HG02759 (cell line): ENCODE results near the gene METTL1.

Experiments
- ATAC-seq: cut with Tn5 transposase; IDR thresholded peaks from one replicate; pipeline ENCODE4 v1.9.1; 2021; ENCODE audit warnings: mild to moderate bottlenecking, moderate library complexity; ENCODE audit not compliant: unreplicated experiment

METTL1 gene

DNA sequence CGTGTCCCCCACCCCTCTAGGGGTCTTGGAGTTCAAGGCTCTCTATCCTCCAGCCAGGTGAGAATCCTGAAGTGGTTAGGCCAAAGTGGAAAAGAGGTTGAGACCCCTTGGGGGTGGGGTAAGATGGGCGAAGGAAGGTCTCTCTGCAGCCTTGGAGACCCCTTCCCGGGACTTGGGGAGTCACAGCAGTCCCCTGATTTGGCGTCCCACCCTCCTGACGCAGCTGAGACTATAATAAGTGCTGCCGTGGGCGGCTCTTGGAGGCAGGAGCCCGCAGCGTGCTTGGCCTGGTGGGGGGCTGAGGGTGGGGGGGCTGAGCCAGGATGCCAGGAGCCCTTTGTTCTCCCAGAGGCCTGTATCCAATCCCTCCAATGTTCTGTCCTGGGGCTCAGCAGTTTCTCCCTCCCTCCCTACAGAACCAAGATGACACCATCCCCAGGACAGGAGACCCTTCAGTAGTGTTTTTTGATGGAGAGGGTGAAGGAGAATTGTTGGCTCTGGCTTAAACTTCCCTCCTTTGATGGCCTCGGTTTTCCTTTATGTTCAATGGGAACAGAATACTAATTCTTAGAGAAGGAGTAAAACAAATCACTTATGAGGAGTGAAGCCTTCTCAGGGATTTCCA, 31.9 kb downstream of the METTL1 start:
- ATAC-seq: no peak

DNA sequence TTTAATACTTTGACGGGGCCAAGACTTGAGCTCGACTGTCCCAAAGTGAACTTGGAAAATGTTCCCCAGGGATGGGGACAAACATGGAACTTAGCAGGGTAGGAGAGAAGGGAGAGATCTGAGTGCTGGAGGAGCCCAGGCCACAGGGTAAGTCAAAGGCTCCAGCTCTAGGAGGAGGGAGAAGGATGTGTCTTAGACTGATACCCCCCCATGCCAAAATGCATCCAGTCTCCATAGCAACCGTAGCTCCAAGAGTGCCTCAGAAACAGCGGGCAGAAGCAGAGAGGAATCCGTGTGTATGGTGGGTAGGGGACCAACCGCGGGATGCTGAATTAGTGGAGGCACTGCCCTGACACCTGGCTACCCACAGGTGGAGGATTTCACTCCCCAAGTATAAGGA, 32.5 kb downstream of the METTL1 start:
- ATAC-seq: no peak

DNA sequence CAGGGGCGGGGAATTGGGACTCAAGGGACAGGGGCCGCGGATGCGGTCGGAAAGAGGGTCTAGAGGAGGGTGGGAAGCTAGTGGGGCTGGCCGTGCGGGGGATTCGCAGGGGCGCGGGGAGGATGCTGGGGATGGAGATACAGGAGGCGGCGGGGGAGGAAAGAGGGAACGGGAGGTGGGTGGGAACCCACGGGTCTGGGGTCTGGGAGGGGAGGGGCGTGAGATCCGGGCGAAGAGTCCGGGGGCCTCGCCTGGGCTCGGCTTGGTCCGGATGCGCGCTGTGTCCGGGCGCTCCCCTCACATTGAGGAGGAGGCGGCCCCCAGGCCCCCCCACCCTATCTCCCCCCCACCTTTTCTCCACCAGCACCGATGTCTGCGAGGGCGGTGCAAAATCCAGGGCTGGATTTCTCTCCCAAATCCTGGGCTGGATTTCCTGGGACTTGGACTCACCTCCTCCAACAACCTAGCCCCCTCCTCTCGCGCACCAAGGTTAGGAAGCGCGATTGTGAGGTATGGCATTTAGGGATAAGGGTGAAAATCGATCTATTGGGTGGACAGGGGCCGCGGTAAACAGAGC, 33.2 kb downstream of the METTL1 start, which contains the start of gene AGAP2:
AGAP2 (minus strand) TSS at position 82 of the 577 bp plus-strand sequence. CDS start 496 bp downstream, outside the sequence.
- ATAC-seq: no peak

DNA sequence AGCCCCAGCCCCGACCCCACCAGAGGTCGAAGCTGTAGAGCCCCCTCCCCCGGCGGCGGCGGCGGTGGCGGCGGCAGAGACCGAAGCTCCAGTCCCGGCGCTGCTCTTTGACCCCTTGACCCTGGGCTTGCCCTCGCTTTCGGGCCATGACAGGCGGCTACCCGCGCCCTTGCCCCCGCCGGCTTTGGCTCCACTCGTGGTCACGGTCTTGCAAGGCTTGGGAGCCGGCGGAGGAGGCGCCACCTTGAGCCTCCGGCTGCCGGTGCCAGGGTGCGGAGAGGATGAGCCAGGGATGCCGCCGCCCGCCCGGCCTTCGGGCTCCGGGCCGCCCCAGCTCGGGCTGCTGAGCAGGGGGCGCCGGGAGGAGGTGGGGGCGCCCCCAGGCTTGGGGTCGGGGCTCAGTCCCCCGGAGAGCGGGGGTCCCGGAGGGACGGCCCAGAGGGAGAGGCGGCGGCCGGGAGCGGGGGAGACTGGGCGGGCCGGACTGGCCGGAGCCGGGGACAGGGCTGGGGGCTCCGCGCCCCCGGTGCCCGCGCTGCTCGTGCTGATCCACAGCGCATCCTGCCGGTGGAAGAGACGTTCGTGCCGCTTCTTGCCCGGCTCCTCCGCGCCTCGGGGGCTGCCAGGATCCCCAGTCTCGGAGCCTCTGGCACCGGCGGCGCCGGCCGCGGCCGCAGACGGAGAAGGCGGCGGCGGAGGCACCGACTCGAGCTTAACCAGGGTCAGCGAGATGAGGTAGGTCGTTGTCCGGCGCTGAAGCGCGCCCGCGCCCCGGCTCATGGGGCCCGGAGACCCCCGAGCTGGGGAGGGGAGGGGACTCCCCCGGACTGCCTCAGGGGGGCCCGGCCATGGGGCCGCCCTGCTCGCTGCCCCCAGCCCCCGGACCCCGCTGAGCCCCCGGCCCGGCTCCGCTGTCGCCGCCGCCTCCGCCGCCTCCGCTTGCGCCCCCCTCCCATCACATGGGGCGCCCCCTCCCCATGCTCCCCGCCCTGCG, 34.1 kb downstream of the METTL1 start:
- ATAC-seq: no peak

DNA sequence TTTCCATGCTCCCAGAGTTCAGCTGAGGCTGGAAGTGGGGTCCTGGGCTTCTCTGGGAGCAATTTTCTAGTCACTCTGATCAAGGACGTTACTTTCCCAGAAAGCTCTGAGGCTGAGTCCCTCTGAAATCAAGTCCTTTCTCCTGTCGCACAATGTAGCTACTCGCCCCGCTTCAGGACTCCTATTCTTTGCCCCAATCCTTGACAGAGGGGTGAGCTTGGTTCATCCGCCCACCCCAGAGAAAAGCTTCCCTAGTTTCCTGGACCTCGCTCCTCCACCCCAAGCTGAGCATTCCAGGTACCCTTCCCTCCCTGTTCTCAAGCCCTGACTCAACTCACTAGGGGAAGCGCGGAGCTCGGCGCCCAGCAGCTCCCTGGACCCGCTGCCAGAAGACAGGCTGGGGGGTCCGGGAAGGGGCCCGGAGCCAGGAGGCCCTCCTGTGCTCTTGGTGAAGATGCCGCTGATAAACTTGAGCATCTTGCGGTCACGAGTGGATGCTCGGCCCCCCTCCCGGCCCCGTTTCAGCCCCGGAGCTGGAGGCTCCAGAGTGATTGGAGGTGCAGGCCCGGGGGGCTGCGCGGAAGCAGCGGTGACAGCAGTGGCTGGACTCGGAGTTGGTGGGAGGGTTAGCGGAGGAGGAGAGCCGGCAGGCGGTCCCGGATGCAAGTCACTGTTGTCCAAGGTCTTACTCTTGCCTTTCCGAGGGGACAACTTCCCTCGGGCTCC, 35.0 kb downstream of the METTL1 start:
- no peak for ATAC-seq

DNA sequence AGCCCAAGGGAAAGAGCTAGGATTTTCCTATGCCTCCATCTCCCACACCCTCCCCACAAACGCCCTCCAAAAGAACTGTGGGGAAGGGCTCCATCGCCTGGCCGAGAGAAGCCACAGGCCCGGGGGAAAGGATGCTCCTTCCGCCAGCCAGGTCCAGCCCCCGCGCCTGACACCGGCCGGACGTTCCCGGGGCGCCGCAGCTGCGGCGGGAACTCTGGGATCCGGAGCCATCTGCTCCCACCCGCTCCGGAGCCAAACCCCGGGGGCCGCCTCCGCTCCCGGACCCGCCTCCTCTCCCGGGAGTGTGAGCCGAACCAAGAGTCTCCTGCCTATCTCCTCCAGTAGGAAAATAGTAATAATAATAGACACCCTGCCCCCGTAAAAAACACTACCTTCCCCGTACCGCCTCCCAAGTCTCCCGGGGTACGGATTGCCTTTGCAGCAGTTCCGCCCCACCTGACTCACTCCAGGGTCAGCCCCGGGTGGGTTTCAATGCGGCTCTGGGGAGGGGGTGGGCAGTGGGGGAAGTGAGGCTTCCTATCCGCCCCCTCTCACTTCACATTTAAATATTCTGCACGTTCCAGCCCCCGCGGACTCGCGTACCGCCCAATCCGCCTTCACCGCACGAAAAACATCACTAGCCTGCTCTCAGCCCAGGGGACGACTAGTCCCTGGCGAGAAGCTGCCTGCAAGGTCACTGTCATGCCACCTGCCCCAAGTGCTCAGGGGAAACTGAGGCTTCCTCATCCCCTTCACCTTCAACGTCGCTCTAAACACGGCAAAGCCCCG, 35.8 kb downstream of the METTL1 start:
- ATAC-seq: no peak

DNA sequence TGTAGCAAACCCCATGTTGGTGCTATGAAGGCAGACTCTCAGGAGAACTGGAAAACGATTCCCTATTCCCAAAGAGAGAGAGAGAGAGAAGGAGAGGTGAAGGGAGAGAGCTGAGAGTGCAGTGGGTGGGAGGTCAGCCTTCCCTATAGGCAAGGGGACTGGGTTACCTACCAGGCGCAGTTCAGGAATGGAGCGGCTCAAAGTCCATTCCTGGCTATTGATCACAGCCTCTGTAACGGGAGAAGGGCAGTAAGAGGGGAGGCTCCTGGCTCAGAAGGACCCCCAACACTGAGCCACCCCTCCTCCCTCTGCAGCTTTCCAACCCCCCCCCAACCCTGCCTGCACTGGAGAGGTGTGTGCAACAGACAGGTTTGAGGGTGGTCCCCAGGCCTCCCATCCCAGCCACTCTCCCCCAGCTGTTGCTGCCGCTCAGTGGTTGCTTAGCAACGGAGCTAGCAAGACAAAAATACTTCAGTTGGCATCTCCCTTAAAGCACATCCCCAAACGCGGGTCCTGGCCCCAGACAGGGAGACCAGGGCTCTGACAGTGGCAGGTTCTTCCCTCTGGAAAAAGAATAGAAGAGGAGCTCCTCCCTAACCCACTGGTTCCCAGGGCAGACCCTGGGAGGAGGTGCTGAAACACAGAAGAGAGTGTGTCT, 36.6 kb downstream of the METTL1 start:
- ATAC-seq: no peak

DNA sequence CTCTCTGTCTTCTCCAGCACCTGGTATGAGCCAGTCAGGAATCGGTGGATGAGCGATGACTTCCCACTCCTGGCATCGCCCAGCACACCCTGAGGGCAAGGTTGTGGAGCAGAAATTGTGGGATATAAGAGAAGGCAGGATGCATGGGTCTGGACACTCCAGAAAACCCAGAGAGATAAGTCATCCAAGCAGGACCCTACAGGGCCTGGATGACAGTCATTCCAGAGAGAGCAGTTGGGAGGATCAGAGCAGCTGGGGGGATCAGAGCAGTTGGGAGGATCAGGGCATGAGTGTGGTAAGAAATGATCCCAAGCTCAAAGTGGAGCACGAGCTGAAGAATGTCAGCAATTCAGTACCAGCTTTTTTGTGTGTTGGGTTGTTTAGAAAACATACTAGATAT, 37.3 kb downstream of the METTL1 start:
- ATAC-seq: no peak

DNA sequence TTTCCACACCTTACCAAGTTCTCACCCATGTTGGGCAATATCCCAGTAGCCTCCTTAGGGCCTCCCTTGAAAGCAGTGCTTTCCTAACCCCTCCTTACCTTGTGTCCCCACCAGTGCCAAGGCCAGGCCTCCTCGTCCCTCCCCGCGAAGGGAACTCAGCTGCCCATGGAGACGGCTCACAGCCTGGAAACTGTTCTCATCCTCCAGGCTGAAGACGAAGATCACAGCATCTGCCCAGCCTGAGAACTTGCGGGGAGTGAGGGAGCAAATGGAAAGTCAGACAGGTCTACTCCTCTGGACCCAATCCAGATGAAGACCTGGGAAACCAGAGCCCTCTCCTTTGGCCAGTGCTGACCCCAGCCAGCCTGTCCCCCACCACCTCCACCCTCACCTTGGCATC, 38.0 kb downstream of the METTL1 start:
- ATAC-seq: no peak

DNA sequence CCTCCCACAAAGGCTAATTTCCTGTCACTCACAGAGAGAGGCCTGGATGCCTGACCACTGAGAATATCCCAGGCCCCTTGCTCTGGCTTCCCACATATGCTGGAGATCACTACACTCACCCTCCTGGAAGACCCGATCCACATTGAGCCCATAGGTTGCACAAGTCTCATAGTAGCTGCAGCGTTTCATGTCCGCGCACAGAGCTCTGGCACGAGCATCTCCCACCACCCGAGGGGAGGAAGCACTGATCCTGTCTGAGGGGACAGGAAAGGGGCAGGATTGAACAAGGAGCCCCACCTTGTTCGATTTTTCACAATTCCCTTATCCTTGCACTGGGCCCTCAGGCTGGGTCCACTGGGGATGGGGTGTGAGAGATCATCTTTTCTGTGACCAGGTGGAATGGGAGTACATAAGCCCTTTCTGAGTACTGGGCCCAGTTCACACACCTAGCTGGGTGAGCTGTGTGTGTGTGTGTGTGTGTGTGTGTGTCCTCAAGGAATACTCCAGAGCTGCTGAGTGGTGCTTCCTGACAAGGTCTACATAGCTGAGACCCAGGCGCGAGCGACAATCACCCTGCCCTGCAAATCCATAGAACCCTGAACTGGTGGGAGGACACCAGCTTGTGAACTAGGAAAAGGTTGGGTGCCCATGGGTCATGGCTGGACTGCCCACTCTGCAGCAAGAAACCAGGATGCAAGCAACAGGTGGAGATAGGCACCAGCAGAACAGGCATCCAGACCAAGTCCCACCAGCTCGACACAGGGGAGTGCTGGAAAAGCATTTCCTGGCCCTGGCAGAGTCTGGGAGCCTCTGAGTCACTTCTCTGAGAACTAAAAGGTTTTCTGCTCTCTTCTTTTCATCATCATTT, 38.9 kb downstream of the METTL1 start:
- ATAC-seq: no peak

DNA sequence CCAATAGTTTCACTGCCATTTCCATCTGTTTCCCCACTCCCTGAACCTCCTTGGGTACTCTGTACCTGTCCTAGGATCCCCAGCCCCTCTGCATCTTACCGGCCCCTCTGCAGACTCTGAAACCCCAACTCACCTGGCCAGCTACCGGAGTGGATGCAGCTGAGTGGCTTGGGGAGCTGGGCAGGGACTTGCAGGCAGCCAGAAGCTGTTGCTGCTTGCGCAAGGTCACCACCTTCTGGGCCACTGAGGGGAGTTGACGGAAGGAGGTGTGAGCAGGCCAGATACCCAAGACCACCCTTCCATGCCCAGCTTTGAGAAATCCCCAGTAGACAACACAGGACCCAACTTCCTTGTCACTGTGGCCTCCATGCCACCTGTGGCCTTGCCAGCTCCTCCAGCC, 39.6 kb downstream of the METTL1 start:
- ATAC-seq: no peak

DNA sequence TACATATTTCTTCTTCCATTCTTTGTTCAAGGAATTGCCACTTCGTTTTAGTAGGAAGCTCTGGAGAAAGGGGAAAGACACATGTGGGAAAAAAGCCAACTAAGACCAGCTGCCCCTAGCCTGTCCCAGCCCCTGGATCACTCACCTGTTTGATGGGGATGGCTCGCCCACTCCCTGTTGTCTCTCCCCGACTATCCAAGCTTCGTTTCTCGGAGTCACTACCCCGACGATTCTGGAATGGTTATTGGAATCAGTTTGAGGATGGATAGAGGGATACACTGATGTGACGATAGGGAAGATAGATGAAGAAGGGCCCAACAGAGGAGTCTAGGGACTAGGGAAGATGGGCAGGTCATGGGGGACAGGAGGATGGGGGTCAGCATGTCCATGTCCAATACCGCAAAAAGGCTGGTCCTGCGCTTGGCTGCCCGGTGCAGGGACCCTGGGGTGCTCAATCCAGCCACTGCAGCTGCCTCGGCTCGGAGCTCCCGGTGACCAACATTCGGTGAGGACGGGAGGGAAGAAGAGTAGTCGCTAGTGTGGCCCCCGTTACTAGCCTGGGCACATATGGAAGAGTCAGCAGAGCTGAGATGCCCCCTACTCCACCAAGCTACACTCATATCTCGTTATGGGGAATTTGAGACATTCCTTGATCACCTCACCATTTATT, 40.4 kb downstream of the METTL1 start:
- no peak for ATAC-seq

DNA sequence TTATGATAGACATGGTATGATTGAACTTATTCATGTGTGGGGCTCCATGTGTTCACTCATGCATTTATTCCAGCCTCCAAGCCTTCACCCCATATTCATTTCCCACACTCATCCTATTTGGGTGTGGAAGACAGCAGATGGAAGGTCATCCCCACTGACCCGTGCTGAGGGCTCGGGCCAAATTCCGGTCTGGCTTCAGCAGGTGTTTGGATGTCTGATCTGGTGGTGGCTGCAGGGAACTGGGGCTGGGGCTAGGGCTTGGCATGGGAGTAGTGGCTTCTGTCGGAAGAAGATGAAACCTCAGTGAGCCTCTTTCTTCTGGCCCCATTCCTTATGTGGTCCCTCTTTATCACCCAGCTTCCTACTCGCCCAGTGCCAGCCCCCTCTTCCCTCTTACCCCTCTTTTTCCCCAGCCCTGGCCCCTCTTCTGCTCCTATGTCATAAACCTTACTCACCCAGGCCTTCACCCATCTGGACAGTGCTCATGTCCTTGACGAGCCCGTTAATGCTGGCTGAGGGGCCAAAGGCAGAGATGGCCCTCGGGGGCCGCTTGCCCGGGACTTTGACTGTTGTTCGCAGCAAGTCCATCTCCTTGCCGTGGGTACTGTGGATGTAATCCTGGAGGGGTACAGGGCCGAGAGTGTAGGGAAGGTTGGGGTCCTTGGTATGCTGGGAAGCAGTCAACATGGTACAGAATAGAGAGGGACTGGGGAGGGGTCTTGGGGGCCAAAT, 41.4 kb downstream of the METTL1 start:
- ATAC-seq: no peak

DNA sequence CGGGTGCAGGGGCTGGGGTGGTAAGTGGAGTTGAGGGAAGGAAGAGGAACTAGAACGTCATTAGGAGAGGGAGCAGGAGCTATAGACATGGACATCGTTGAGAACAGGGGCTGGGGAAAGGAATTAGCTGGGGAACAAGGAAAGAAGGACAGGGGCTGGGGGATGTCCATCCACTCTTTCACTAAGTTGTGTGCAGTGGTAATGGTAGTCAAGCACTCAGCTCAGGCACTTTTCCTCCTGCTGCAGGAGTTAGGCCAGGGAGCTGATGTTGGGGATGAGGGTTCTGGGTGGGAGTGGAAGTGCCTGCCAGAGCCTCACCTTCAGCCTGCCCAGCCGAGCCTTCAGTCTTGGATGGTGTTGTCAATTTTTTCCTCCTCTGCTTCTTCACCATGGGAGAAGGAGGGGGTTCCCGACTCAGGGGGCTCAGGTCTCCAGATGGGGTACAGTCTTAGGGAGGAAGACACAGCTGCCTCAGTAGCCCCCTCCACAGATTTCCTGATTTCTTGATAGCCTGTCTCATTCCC, 42.5 kb downstream of the METTL1 start:
- ATAC-seq: no peak

DNA sequence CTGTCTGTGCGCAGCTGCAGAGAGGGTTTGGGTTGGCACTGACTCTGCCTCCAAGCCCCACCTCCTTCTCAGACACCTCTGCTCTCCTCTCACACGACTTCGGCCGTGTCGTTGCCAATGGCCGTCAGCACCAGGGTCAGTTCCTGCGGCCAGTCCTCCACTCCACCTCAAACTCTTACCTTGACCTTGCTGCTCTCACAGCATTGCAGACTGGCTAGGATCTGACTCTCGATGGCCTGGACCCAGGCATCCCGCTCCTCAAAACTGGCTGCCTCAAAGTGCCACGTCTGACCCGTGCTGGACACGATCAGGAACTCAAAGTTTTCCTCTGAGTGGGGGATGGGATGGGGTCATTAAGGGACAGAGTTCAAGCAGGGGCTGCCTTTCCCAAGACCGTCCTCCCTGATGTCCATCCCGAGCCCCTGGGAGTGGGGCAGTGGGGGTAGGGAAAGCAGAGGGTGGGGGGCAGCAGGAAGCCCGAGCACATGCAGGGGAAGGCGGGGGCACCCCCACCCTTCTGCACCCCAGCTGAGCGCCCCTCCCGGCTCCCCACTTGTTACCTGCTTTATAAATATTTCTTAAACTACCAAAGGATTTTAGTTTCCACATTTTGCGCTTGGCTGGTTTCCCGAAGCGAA, 44.0 kb downstream of the METTL1 start:
- ATAC-seq: no peak

DNA sequence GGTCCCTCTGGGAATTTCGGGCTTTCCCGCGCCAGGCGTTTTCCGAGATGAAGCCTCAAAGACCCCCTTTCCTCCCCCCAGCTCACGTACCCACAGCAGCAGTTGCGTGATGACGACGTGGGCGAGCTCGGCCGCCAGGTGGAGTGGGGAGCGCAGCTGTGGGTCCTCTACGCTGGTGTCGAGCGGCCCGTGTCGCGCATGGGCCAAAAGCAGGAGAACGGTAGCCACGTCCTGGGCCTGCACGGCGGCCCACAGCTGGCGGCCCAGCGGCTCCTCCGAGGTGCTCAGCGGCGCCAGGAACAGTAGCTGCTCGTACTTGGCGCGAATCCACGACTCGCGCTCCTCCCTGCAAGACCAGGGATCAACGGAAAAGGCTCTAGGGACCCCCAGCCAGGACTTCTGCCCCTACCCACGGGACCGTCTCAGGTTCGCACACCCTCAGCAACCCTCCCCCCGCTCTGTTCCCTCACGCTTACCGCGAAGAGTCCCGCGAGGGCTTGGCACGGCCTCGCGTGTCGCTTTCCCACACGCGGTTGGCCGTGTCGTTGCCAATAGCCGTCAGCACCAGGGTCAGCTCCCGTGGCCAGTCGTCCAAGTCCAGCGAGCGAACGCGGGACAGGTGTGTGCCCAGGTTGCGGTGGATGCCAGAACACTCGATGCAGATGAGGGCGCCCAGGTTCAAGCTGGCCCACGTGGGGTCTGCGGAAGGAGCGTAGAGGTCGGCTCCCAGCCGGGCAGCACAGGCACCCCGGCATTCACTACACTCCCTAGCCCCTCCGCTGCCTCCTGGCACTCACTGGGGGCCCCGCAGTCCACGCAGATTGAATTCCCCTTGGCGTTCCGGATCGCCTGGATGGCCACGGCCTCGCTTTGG, 44.8 kb downstream of the METTL1 start:
- no peak for ATAC-seq
